ENCODE measurements around the gene PRR20G.

- TF ChIP-seq, protein P1, sequence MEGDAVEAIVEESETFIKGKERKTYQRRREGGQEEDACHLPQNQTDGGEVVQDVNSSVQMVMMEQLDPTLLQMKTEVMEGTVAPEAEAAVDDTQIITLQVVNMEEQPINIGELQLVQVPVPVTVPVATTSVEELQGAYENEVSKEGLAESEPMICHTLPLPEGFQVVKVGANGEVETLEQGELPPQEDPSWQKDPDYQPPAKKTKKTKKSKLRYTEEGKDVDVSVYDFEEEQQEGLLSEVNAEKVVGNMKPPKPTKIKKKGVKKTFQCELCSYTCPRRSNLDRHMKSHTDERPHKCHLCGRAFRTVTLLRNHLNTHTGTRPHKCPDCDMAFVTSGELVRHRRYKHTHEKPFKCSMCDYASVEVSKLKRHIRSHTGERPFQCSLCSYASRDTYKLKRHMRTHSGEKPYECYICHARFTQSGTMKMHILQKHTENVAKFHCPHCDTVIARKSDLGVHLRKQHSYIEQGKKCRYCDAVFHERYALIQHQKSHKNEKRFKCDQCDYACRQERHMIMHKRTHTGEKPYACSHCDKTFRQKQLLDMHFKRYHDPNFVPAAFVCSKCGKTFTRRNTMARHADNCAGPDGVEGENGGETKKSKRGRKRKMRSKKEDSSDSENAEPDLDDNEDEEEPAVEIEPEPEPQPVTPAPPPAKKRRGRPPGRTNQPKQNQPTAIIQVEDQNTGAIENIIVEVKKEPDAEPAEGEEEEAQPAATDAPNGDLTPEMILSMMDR (IDR thresholded peaks at IDR 0.05; ENCODE audit: low read depth, low read length): no peak
- no peak for TF ChIP-seq EZH2phosphoT487 (IDR thresholded peaks at IDR 0.05; ENCODE audit: low read depth)
Observed at GRCh38 chr3:127337001-127337400, 49.2 kb upstream of the PRR20G start.

All from OCI-LY3 (cell line).